Measurements from ENCODE around the gene TUSC2.

DNA sequence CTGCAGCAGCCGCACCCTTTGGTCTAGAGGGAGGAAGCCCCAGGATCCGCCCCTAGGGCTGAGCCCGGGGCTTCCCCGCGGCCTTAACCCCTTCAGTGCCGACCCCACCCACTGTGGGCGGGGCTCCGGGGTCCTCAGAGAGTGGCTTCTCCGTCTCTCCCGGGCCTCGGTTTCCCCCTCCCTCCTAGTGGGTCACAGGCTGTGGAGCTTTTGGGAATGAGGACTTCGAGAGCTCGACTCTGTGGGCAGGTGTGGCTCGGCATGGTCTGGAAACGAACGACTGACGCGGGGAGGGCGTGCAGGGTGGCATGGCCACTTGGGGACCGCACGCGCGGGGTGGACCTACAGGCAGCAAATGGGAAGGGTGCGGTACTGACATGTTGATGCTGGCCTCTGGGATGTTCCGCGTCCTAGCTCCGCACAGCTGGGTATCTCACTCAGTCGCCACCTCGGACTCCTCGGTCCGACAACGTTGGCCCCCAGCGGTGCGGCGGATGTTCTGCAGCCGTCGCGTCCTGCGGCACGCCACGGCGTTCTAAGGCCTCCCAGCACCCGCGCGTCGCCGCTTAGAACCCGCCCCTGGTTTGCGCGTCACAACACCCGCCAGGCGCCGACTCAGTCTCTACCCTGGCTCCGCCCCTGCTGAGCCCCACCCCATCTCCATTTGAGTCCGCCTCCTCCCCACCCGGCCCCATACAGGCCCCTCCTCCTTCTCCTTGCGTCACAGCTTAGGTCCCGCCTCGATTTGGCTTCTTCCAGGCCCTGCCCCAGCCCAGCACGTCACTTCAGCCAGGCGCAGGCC, 29.0 kb downstream of the TUSC2 start, which contains the start of the genes HYAL3 and NAA80:
- TF ChIP-seq, protein P1, sequence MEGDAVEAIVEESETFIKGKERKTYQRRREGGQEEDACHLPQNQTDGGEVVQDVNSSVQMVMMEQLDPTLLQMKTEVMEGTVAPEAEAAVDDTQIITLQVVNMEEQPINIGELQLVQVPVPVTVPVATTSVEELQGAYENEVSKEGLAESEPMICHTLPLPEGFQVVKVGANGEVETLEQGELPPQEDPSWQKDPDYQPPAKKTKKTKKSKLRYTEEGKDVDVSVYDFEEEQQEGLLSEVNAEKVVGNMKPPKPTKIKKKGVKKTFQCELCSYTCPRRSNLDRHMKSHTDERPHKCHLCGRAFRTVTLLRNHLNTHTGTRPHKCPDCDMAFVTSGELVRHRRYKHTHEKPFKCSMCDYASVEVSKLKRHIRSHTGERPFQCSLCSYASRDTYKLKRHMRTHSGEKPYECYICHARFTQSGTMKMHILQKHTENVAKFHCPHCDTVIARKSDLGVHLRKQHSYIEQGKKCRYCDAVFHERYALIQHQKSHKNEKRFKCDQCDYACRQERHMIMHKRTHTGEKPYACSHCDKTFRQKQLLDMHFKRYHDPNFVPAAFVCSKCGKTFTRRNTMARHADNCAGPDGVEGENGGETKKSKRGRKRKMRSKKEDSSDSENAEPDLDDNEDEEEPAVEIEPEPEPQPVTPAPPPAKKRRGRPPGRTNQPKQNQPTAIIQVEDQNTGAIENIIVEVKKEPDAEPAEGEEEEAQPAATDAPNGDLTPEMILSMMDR (IDR thresholded peaks at IDR 0.05): peak in 6 of 7 experiments; percentile 24 to 71 (median 58)
- peak; percentile 92 to 96 (median 96) for TF ChIP-seq POLR2A (IDR thresholded peaks at IDR 0.05)
